ENCODE results near the gene IL1A. TPM values are rescaled to one million over a fixed set of nuclear protein-coding genes. Genes with fewer than 3 reads are reported as not detected.

The IL1A gene
- total and polyA plus RNA-seq, 2 donors (not counting 3 experiments of a cell fraction or from before 2014, with no cell fraction given): 0.29 to 1.4 TPM

GRCh38 chr2:112749755-112750559 lies 34.3 kb downstream of the IL1A start:
- Histone ChIP-seq H3K4me1 (ENCODE audit: control insufficient read depth, extremely low read depth, insufficient read depth, low read length) (no peaks in the 10 kb centered on the region), H4K20me1 (replicated peaks; ENCODE audit: control insufficient read depth, extremely low read depth, insufficient read depth, low read length) (no peaks in the 10 kb centered on the region), H3K27ac (ENCODE audit: insufficient read depth, low read depth, low read length) (peak overlapping the region; percentile 28), H3K27me3 (ENCODE audit: control insufficient read depth in 2 of 2, insufficient read depth in 2 of 2, low read length in 2 of 2) (no peaks in the 10 kb centered on the region), H3K36me3 (ENCODE audit: control insufficient read depth in 2 of 2, extremely low read depth in 1 of 2, insufficient read depth in 2 of 2, low read length in 2 of 2) (peaks cover 0 to 8% of the 10 kb centered on the region in 2 experiments), H3K9me1 (replicated peaks; ENCODE audit: control insufficient read depth, extremely low read depth, insufficient read depth, low read length) (no peaks in the 10 kb centered on the region), H2AFZ (ENCODE audit: low read depth, low read length) (no peak overlapping the region), H3K79me2 (ENCODE audit: control insufficient read depth, insufficient read depth, low read length) (peaks cover 43% of the 10 kb centered on the region), H3K9me3 (replicated peaks; ENCODE audit: control insufficient read depth, insufficient read depth, low read length) (no peaks in the 10 kb centered on the region), H3K4me2 (ENCODE audit: insufficient read depth, low read length) (no peak overlapping the region), H3K4me3 (replicated peaks in 1 of 3; ENCODE audit: insufficient read depth in 1 of 3, low read depth in 1 of 3, low read length in 3 of 3) (no peak overlapping the region), H3K9ac (replicated peaks; ENCODE audit: extremely low read depth, insufficient read depth, low read length) (no peak overlapping the region)
- dilution Hi-C loops (cut with MboI; ENCODE audit: extremely low pct_ligation_motif_present, low sequenced_read_pairs) (loop anchor here (25.0 kb wide), 1 partner anchor 187 kb away; no protein-coding TSS in a partner anchor), intact Hi-C loops (cut with micrococcal nuclease) (loop anchor here (1.0 to 2.0 kb wide), 4 partner anchors 15 to 191 kb away; partner anchors contain the start of gene CKAP2L)
- POLR2A ChIA-PET: interaction anchor here (2.6 kb wide), 1 partner anchor 192 kb away, joined by 9 read pairs; no protein-coding TSS in a partner anchor
- CTCF ChIA-PET: interaction anchor here (0.6 to 9.5 kb wide), 35 partner anchors 10 to 210 kb away, joined by 3 to 410 read pairs (median 5); partner anchors contain the start of genes IL1A and IL1B
- peak; percentile 92 for FAIRE-seq
- peak; percentile 67 for DNase-seq (ENCODE audit: low read depth, low spot score)
- peak; percentile 91 to 96 for TF ChIP-seq CTCF (IDR thresholded peaks at IDR 0.05; ENCODE audit: extremely low read depth in 1 of 2, insufficient read depth in 1 of 2, low read depth in 1 of 2, low read length in 2 of 2)
- no peak for TF ChIP-seq MYC (IDR thresholded peaks at IDR 0.05; ENCODE audit: low read depth, low read length)
- no TSS peak for BruUV-seq (replicated peaks)

- POLR2A ChIA-PET: no interaction called here
- no peak for FAIRE-seq
- TF ChIP-seq CTCF (IDR thresholded peaks at IDR 0.05; ENCODE audit: extremely low read depth in 1 of 2, insufficient read depth in 1 of 2, low read depth in 1 of 2, low read length in 2 of 2) (no peak), GATA2 (IDR thresholded peaks at IDR 0.05; ENCODE audit: insufficient read depth, insufficient read length, low read depth, low read length) (no peak), EZH2 (IDR thresholded peaks at IDR 0.05; ENCODE audit: borderline replicate concordance, low read depth, low read length, severe bottlenecking) (no peak), FOS (IDR thresholded peaks at IDR 0.05; ENCODE audit: borderline replicate concordance, insufficient read depth, low read length) (no peak), POLR2AphosphoS5 (IDR thresholded peaks at IDR 0.05; ENCODE audit: insufficient read depth, low read depth, low read length) (no peak), JUN (IDR thresholded peaks at IDR 0.05; ENCODE audit: borderline replicate concordance, insufficient read depth, insufficient read length, low read depth) (no peak), POLR2A (IDR thresholded peaks at IDR 0.05; ENCODE audit: low read depth, low read length) (no peak), MYC (IDR thresholded peaks at IDR 0.05; ENCODE audit: low read depth, low read length) (no peak)
- no peak overlapping the region for H3K4me3 ChIP-seq (replicated peaks in 1 of 3; ENCODE audit: insufficient read depth in 1 of 3, low read depth in 1 of 3, low read length in 3 of 3)
- H3K9me3 ChIP-seq (replicated peaks; ENCODE audit: control insufficient read depth, insufficient read depth, low read length): no peaks in the 10 kb centered on the region
- H3K79me2 ChIP-seq (ENCODE audit: control insufficient read depth, insufficient read depth, low read length): no peaks in the 10 kb centered on the region
- H3K27me3 ChIP-seq (ENCODE audit: control insufficient read depth in 2 of 2, insufficient read depth in 2 of 2, low read length in 2 of 2): no peaks in the 10 kb centered on the region
- no peaks in the 10 kb centered on the region for H4K20me1 ChIP-seq (replicated peaks; ENCODE audit: control insufficient read depth, extremely low read depth, insufficient read depth, low read length)
- H2AFZ ChIP-seq (ENCODE audit: low read depth, low read length): no peak overlapping the region
- no peaks in the 10 kb centered on the region for H3K4me1 ChIP-seq (ENCODE audit: control insufficient read depth, extremely low read depth, insufficient read depth, low read length)
- BruUV-seq (replicated peaks): no TSS peak
- H3K9ac ChIP-seq (replicated peaks; ENCODE audit: extremely low read depth, insufficient read depth, low read length): no peak overlapping the region
- H3K27ac ChIP-seq (ENCODE audit: insufficient read depth, low read depth, low read length): no peak overlapping the region
- intact Hi-C loops (cut with micrococcal nuclease) (no loop called here), dilution Hi-C loops (cut with MboI; ENCODE audit: extremely low pct_ligation_motif_present, low sequenced_read_pairs) (no loop called here)
- H3K9me1 ChIP-seq (replicated peaks; ENCODE audit: control insufficient read depth, extremely low read depth, insufficient read depth, low read length): no peaks in the 10 kb centered on the region
- DNase-seq (ENCODE audit: low read depth, low spot score): no peak
- peaks cover 0 to 29% of the 10 kb centered on the region in 2 experiments for H3K36me3 ChIP-seq (ENCODE audit: control insufficient read depth in 2 of 2, extremely low read depth in 1 of 2, insufficient read depth in 2 of 2, low read length in 2 of 2)
- no peak overlapping the region for H3K4me2 ChIP-seq (ENCODE audit: insufficient read depth, low read length)
- CTCF ChIA-PET: interaction anchor here (0.8 to 7.4 kb wide), 7 partner anchors 9 to 218 kb away, joined by 3 to 48 read pairs (median 3); no protein-coding TSS in a partner anchor
Observed at GRCh38 chr2:112740527-112740926, 43.8 kb downstream of the IL1A start.

All from endothelial cell of umbilical vein (primary cell).